Activated B cell treated with CpG ODN at 0.5 μM for 24 hours (primary cell): ENCODE data around the gene HM13. TPM values are rescaled to one million over a fixed set of nuclear protein-coding genes. Genes with fewer than 3 reads are reported as not detected.
"Not testable (repeated sequence)": the region's sequence is repeated elsewhere in the genome, so short reads cannot be mapped to it uniquely, and the experiment has no call there.

Source experiments
- ATAC-seq: fragments of 200-7000 bp; cut with Tn5 transposase; one replicate; pipeline ENCODE4 v1.10.0; 2021; ENCODE audit warnings: low read depth, mild to moderate bottlenecking, moderate library complexity
- CTCF ChIA-PET: fragments of 350-600 bp; sonication (Branson Sonifier 250); formaldehyde crosslinking; loops from one replicate; lab custom pipeline; 2021; ENCODE audit warnings: antibody characterized with exemption; lab: Charles Lee
- POLR2A ChIA-PET: fragments of 350-600 bp; sonication (Branson Sonifier 250); formaldehyde crosslinking; loops from one replicate; lab custom pipeline; 2021; ENCODE audit warnings: antibody characterized with exemption; lab: Charles Lee
- DNase-seq: peaks from one replicate; pipeline ENCODE4 v3.0.0; 2022
- H3K27ac Mint-ChIP-seq: one replicate; pipeline ENCODE4 v1.8.0; 2020; ENCODE audit warnings: mixed read lengths
- H3K27me3 Mint-ChIP-seq: one replicate; pipeline ENCODE4 v1.8.0; 2021; ENCODE audit warnings: mixed read lengths
- H3K36me3 Mint-ChIP-seq: one replicate; pipeline ENCODE4 v1.8.0; 2021; ENCODE audit warnings: low read depth, mixed read lengths
- H3K4me1 Mint-ChIP-seq: one replicate; pipeline ENCODE4 v1.8.0; 2021; ENCODE audit warnings: mixed read lengths
- H3K4me3 Mint-ChIP-seq: one replicate; pipeline ENCODE4 v1.8.0; 2020; ENCODE audit warnings: mild to moderate bottlenecking, mixed read lengths
- H3K9me3 Mint-ChIP-seq: one replicate; pipeline ENCODE4 v1.8.0; 2020; ENCODE audit warnings: mixed read lengths
- CTCF ChIP-seq: fragments of 200-600 bp; IDR thresholded peaks from one replicate; pipeline ENCODE4 v1.8.0; 2022; ENCODE audit warnings: antibody characterized with exemption, mild to moderate bottlenecking
- intact Hi-C: fragments of 100-400 bp; cut with micrococcal nuclease; formaldehyde crosslinking; loops from one replicate; pipeline ENCODE4 v1.15.1; 2024
- total RNA-seq: library from RNA; stranded (reverse); gene quantifications from 2 replicates; pipeline ENCODE4 v1.2.3, GENCODE V29; 2022

Gene HM13
- total RNA-seq, 1 donor from 2014 or later: 90.9 TPM

GRCh38 chr20:31576751-31577150 is 62.5 kb downstream of the HM13 start:
- DNase-seq (no peak), ATAC-seq (no peak)
- Mint-ChIP-seq H3K27ac (no peak overlapping the region), H3K4me3 (no peak overlapping the region), H3K4me1 (peaks cover 18% of the 10 kb centered on the region), H3K9me3 (no peaks in the 10 kb centered on the region), H3K27me3 (no peaks in the 10 kb centered on the region), H3K36me3 (no peaks in the 10 kb centered on the region)
- intact Hi-C loops: no loop called here
- no peak for TF ChIP-seq CTCF
- ChIA-PET POLR2A (no interaction called here), CTCF (no interaction called here)

GRCh38 chr20:31577194-31577593 is 63.0 kb downstream of the HM13 start:
- Mint-ChIP-seq H3K4me3 (no peak overlapping the region), H3K9me3 (no peaks in the 10 kb centered on the region), H3K27ac (no peak overlapping the region), H3K27me3 (no peaks in the 10 kb centered on the region), H3K4me1 (peaks cover 15% of the 10 kb centered on the region), H3K36me3 (no peaks in the 10 kb centered on the region)
- intact Hi-C loops: no loop called here
- no peak for TF ChIP-seq CTCF
- POLR2A ChIA-PET: no interaction called here
- CTCF ChIA-PET: interaction anchor here (0.9 to 1.5 kb wide), 3 partner anchors 7 to 35 kb away, joined by 3 to 9 read pairs (median 5); no protein-coding TSS in a partner anchor
- no peak for ATAC-seq
- no peak for DNase-seq

GRCh38 chr20:31578448-31579138 is 64.4 kb downstream of the HM13 start:
- Mint-ChIP-seq H3K36me3 (no peaks in the 10 kb centered on the region), H3K4me3 (no peak overlapping the region), H3K9me3 (no peaks in the 10 kb centered on the region), H3K4me1 (peaks cover 6% of the 10 kb centered on the region), H3K27ac (no peak overlapping the region), H3K27me3 (no peaks in the 10 kb centered on the region)
- no peak for TF ChIP-seq CTCF
- no peak for DNase-seq
- ChIA-PET POLR2A (no interaction called here), CTCF (interaction anchor here (1.2 to 1.5 kb wide), 2 partner anchors 9 to 34 kb away, joined by 3 to 9 read pairs; no protein-coding TSS in a partner anchor)
- no peak for ATAC-seq
- intact Hi-C loops: no loop called here

GRCh38 chr20:31579245-31579644 is 65.0 kb downstream of the HM13 start:
- CTCF ChIA-PET: interaction anchor here (0.7 kb wide), 1 partner anchor 18 kb away, joined by 4 read pairs; no protein-coding TSS in a partner anchor
- Mint-ChIP-seq H3K4me3 (no peak overlapping the region), H3K27ac (no peak overlapping the region), H3K36me3 (no peaks in the 10 kb centered on the region), H3K4me1 (no peaks in the 10 kb centered on the region), H3K9me3 (no peaks in the 10 kb centered on the region), H3K27me3 (peaks cover 4% of the 10 kb centered on the region)
- no peak for TF ChIP-seq CTCF
- DNase-seq (no peak), ATAC-seq (no peak)
- POLR2A ChIA-PET: interaction anchor here (0.7 kb wide), 1 partner anchor 15 kb away, joined by 5 read pairs; no protein-coding TSS in a partner anchor
- intact Hi-C loops: no loop called here

GRCh38 chr20:31579941-31580651 is 65.9 kb downstream of the HM13 start:
- H3K4me1 Mint-ChIP-seq, DNase-seq, H3K36me3 Mint-ChIP-seq, intact Hi-C loops, ATAC-seq, H3K9me3 Mint-ChIP-seq, H3K27ac Mint-ChIP-seq, H3K27me3 Mint-ChIP-seq, H3K4me3 Mint-ChIP-seq: not testable (repeated sequence)
- CTCF ChIA-PET: interaction anchor here (0.7 kb wide), 1 partner anchor 17 kb away, joined by 4 read pairs; no protein-coding TSS in a partner anchor
- POLR2A ChIA-PET: interaction anchor here (0.7 kb wide), 1 partner anchor 14 kb away, joined by 5 read pairs; no protein-coding TSS in a partner anchor
